Measurements from ENCODE around the gene ADCY2.

Gene ADCY2

GRCh38 chr5:7784683-7785380 lies 388.9 kb downstream of the ADCY2 start:
- DNase-seq (ENCODE audit: low read depth) = no peak

- DNase-seq (ENCODE audit: low read depth) = no peak
Measured at GRCh38 chr5:7787770-7788169, 391.8 kb downstream of the ADCY2 start.

GRCh38 chr5:7789567-7789966 lies 393.6 kb downstream of the ADCY2 start:
- DNase-seq (ENCODE audit: low read depth) = no peak

- no peak for DNase-seq (ENCODE audit: low read depth)
Measured at GRCh38 chr5:7793895-7794294, 398.0 kb downstream of the ADCY2 start.

- DNase-seq (ENCODE audit: low read depth) = no peak
Measured at GRCh38 chr5:7794311-7794710, 398.4 kb downstream of the ADCY2 start.

- DNase-seq (ENCODE audit: low read depth) = no peak
Measured at GRCh38 chr5:7794823-7795222, 398.9 kb downstream of the ADCY2 start.

- no peak for DNase-seq (ENCODE audit: low read depth)
Measured at GRCh38 chr5:7795306-7795705, 399.4 kb downstream of the ADCY2 start.

- no peak for DNase-seq (ENCODE audit: low read depth)
Measured at GRCh38 chr5:7801891-7802614, 406.1 kb downstream of the ADCY2 start.

GRCh38 chr5:7802855-7803254 lies 406.9 kb downstream of the ADCY2 start:
- no peak for DNase-seq (ENCODE audit: low read depth)

GRCh38 chr5:7803937-7804336 lies 408.0 kb downstream of the ADCY2 start:
- DNase-seq (ENCODE audit: low read depth) = no peak

GRCh38 chr5:7805379-7805778 lies 409.4 kb downstream of the ADCY2 start:
- no peak for DNase-seq (ENCODE audit: low read depth)

- DNase-seq (ENCODE audit: low read depth) = no peak
Measured at GRCh38 chr5:7808998-7809397, 413.1 kb downstream of the ADCY2 start.

- DNase-seq (ENCODE audit: low read depth) = no peak
Measured at GRCh38 chr5:7811715-7812114, 415.8 kb downstream of the ADCY2 start.

GRCh38 chr5:7813007-7813406 lies 417.1 kb downstream of the ADCY2 start:
- DNase-seq (ENCODE audit: low read depth) = no peak

GRCh38 chr5:7813576-7813975 lies 417.6 kb downstream of the ADCY2 start:
- DNase-seq (ENCODE audit: low read depth) = peak; percentile 6

GRCh38 chr5:7814816-7815215 lies 418.9 kb downstream of the ADCY2 start:
- DNase-seq (ENCODE audit: low read depth) = no peak

GRCh38 chr5:7815892-7816534 lies 420.1 kb downstream of the ADCY2 start:
- DNase-seq (ENCODE audit: low read depth) = peak; percentile 40

GRCh38 chr5:7816535-7816901 lies 420.6 kb downstream of the ADCY2 start:
- DNase-seq (ENCODE audit: low read depth) = no peak

GRCh38 chr5:7822449-7822848 lies 426.5 kb downstream of the ADCY2 start:
- DNase-seq (ENCODE audit: low read depth) = no peak

GRCh38 chr5:7823594-7823993 lies 427.7 kb downstream of the ADCY2 start:
- DNase-seq (ENCODE audit: low read depth) = no peak

- no peak for DNase-seq (ENCODE audit: low read depth)
Measured at GRCh38 chr5:7824995-7825394, 429.1 kb downstream of the ADCY2 start.

GRCh38 chr5:7825630-7826029 lies 429.7 kb downstream of the ADCY2 start:
- no peak for DNase-seq (ENCODE audit: low read depth)

- no peak for DNase-seq (ENCODE audit: low read depth)
Measured at GRCh38 chr5:7827610-7828009, 431.7 kb downstream of the ADCY2 start.
